Smooth muscle cell (in vitro differentiated cells): Measurements from ENCODE around the gene MRPL17. TPM values are rescaled to one million over a fixed set of nuclear protein-coding genes. Genes with fewer than 3 reads are reported as not detected.

Experiments
- DNase-seq: peaks from one replicate; lab custom pipeline; 2025; ENCODE audit not compliant: unreplicated experiment; lab: John Stamatoyannopoulos, UW
- H2AFZ ChIP-seq: fragments of 200-600 bp; sonication (generic); 2 replicates; pipeline ENCODE4 v1.6.0; 2016; ENCODE audit warnings: antibody characterized with exemption, low read depth, mild to moderate bottlenecking
- H3F3A ChIP-seq: fragments of 200-600 bp; sonication (generic); 2 replicates; pipeline ENCODE4 v1.6.0; 2017; ENCODE audit warnings: antibody characterized with exemption, low read depth
- H3K27ac ChIP-seq: fragments of 200-600 bp; sonication (generic); 2 replicates; pipeline ENCODE4 v1.5.1; 2016; ENCODE audit warnings: low read depth, mild to moderate bottlenecking
- H3K27me3 ChIP-seq: fragments of 200-600 bp; sonication (generic); 2 replicates; pipeline ENCODE4 v1.6.1; 2016; ENCODE audit warnings: low read depth, mild to moderate bottlenecking
- H3K36me3 ChIP-seq: fragments of 200-600 bp; sonication (generic); 2 replicates; pipeline ENCODE4 v1.5.1; 2016; ENCODE audit warnings: low read depth
- H3K4me1 ChIP-seq: fragments of 200-600 bp; sonication (generic); 2 replicates; pipeline ENCODE4 v1.5.1; 2016; ENCODE audit warnings: low read depth
- H3K4me2 ChIP-seq: fragments of 200-600 bp; sonication (generic); 2 replicates; pipeline ENCODE4 v1.6.0; 2016; ENCODE audit warnings: mild to moderate bottlenecking
- H3K4me3 ChIP-seq: fragments of 200-600 bp; sonication (generic); 2 replicates; pipeline ENCODE4 v1.5.1; 2016; ENCODE audit warnings: mild to moderate bottlenecking
- H3K79me2 ChIP-seq: fragments of 200-600 bp; sonication (generic); 2 replicates; pipeline ENCODE4 v1.6.0; 2016; ENCODE audit warnings: low read depth, mild to moderate bottlenecking
- H3K9ac ChIP-seq: fragments of 200-600 bp; sonication (generic); 2 replicates; pipeline ENCODE4 v1.6.0; 2016; ENCODE audit warnings: low read depth
- H3K9me3 ChIP-seq: fragments of 200-600 bp; sonication (generic); replicated peaks from 2 replicates; pipeline ENCODE4 v1.5.1; 2016; ENCODE audit warnings: low read depth
- H4K20me1 ChIP-seq: fragments of 200-600 bp; sonication (generic); 2 replicates; pipeline ENCODE4 v1.6.0; 2016; ENCODE audit warnings: low read depth
- CTCF ChIP-seq: fragments of 200-600 bp; sonication (generic); IDR thresholded peaks from 2 replicates; pipeline ENCODE4 v1.5.1; 2017; ENCODE audit warnings: borderline replicate concordance, mild to moderate bottlenecking, antibody characterized with exemption; ENCODE audit not compliant: insufficient read depth, poor library complexity, severe bottlenecking
- WGBS: methylation state at CpG from one replicate; pipeline ENCODE4 v1.1.7; 2016; ENCODE audit warnings: low lambda C conversion rate; 5-methylcytosine and 5-hydroxymethylcytosine counted together
- polyA plus RNA-seq: library from polyadenylated mRNA; unstranded; fragments of >200 nt; fragmentation: Nextera tagmentation; extraction: Ambion mirVana; gene quantifications from 2 replicates; pipeline ENCODE4 v1.2.1, GENCODE V29; 2016
- total RNA-seq: library from RNA; depleted of rRNA; stranded (reverse); fragments of >200 nt; gene quantifications from 2 replicates; pipeline ENCODE4 v1.2.3, GENCODE V29; 2014

The MRPL17 gene
- total and polyA plus RNA-seq, 2 experiments from 2014 or later: 77.4 to 132 TPM

DNA sequence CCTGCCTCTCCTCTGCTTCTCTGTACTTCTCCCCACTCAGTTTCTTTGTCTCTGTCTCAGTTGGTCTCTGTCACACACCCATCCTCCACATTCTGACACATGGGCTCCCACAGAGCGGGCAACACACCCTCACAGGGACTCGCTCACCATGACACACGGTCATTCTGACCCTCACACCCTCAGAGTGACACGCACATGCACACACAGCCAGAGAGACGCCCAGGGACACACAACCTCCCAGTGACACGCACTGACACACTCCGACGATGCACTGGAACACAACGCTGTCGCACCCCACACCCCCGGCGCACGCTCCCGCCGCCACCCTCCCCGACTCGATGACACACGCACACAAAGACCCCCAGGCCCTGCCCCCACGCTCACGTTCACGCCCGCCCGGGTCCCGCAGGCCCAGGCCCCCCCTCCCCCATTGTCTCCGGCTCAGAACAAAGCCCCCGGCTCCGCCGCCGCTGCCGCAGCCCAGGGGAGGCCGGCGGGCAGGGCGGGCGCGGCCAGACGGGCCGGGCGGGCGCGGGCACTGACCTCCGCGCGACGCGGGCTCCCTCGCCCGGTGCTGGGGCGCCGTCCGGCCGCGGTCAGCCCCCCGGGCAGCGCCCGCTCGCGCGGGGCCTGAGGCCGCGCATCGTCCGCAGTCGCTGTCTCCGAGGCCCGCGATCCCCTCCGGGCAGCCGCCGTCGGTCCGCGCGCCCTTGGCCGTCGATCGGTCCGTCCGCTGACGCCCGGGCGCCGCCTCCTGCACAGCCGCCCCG lies 27.9 kb downstream of the MRPL17 start:
- no peak for DNase-seq
- Histone ChIP-seq H3K27ac (peak overlapping the region; percentile 11), H3K4me1 (peaks cover 6% of the 10 kb centered on the region), H3K4me2 (peak overlapping the region; percentile 86), H3K9me3 (no peaks in the 10 kb centered on the region), H3K4me3 (peak overlapping the region; percentile 65), H3K9ac (peak overlapping the region; percentile 39), H3F3A (no peaks in the 10 kb centered on the region), H4K20me1 (peaks cover 33% of the 10 kb centered on the region), H2AFZ (peak overlapping the region; percentile 75), H3K27me3 (no peaks in the 10 kb centered on the region), H3K36me3 (no peaks in the 10 kb centered on the region), H3K79me2 (peaks cover 19% of the 10 kb centered on the region)
- no peak for TF ChIP-seq CTCF
- 7% methylated on average over 18 of the region's 84 CpGs for WGBS

DNA sequence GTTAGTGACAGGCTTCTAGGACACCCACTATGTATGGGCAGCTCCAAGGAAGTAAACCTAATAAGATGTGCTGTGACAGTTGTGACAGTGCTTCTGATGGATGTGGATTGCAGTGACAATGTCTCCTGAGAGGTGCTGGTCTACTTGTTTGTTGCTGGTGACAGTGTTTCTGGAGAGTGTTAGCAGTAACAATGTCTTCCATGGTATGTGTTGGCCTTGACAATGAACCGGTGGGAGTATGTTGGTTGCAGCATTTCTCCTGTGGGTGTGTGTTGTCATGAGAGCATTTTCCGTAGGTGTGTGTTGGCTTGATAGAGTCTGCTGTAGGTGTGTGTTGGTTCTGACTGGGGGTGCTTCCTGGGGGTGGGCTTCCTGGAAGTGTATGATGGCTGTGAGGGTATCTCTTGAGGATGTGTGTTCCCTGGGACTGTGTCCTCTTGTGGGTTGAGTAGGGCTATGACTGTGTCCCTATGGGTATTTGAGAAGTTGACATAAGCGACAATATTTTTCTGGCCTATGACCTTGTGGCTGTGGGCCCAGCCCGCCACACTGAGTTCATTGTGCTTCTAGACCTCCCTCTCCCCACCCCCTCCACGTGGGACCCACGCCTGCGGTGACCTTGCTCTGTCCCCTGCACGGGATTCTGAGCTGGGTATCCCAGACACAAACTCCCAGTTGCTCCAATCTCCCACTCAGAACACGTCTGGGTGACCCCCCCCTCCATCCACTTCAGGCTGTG lies 28.7 kb downstream of the MRPL17 start:
- peak overlapping the region; percentile 86 for H3K4me2 ChIP-seq
- peak overlapping the region; percentile 11 for H3K27ac ChIP-seq
- H3K27me3 ChIP-seq: no peaks in the 10 kb centered on the region
- peak overlapping the region; percentile 75 for H2AFZ ChIP-seq
- H3K36me3 ChIP-seq: no peaks in the 10 kb centered on the region
- H3K4me3 ChIP-seq: peak overlapping the region; percentile 65
- peak overlapping the region; percentile 39 for H3K9ac ChIP-seq
- 69% methylated on average over 9 of the region's 9 CpGs for WGBS
- peaks cover 36% of the 10 kb centered on the region for H4K20me1 ChIP-seq
- H3F3A ChIP-seq: no peaks in the 10 kb centered on the region
- DNase-seq: no peak
- H3K9me3 ChIP-seq: no peaks in the 10 kb centered on the region
- no peak for TF ChIP-seq CTCF
- peaks cover 6% of the 10 kb centered on the region for H3K4me1 ChIP-seq
- peaks cover 26% of the 10 kb centered on the region for H3K79me2 ChIP-seq

DNA sequence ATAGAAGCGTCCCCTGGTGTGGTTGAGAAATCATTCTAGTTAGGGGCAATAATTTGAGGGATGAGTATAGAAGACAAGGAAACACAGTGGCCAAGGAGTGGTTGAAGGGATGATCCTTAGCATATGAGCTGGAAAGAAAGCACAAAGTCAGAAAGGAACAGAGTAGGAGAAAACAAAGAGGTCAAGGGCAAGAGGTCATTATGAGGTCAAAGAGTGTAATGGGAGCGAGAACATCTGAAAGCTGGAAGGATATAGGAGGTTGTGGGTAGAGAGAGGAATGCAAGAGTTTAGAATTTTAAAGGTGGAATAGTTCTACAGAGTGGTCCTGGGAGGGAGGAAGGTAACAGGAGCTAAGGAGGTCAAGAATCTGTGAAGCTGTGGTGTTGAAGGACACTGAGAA lies 29.5 kb downstream of the MRPL17 start:
- H3K4me3 ChIP-seq: no peak overlapping the region
- H2AFZ ChIP-seq: no peak overlapping the region
- TF ChIP-seq CTCF: no peak
- H3K79me2 ChIP-seq: peaks cover 27% of the 10 kb centered on the region
- peaks cover 36% of the 10 kb centered on the region for H4K20me1 ChIP-seq
- H3K36me3 ChIP-seq: no peaks in the 10 kb centered on the region
- no peak overlapping the region for H3K9ac ChIP-seq
- peaks cover 6% of the 10 kb centered on the region for H3K4me1 ChIP-seq
- no peaks in the 10 kb centered on the region for H3K9me3 ChIP-seq
- 94% methylated on average over 2 of the region's 2 CpGs for WGBS
- H3K27ac ChIP-seq: no peak overlapping the region
- no peaks in the 10 kb centered on the region for H3F3A ChIP-seq
- no peak for DNase-seq
- H3K27me3 ChIP-seq: no peaks in the 10 kb centered on the region
- H3K4me2 ChIP-seq: peak overlapping the region; percentile 9
